Measurements from ENCODE around the gene DNAH17. TPM values are rescaled to one million over a fixed set of nuclear protein-coding genes. Genes with fewer than 3 reads are reported as not detected.

DNAH17 gene
- total RNA-seq, 1 donor from 2014 or later, result 2.8 TPM

GRCh38 chr17:78601577-78602190 lies 24.5 kb upstream of the DNAH17 start:
- intact Hi-C loops (cut with DNase I), result no loop called here
- H3K27me3 ChIP-seq, result no peaks in the 10 kb centered on the region

GRCh38 chr17:78600181-78600721 lies 23.1 kb upstream of the DNAH17 start:
- Histone ChIP-seq H3K27ac (no peak overlapping the region), H3K4me1 (no peaks in the 10 kb centered on the region), H3K27me3 (no peaks in the 10 kb centered on the region), H3K9me3 (no peaks in the 10 kb centered on the region), H3K4me3 (no peak overlapping the region), H3K36me3 (no peaks in the 10 kb centered on the region)
- ATAC-seq (no peak), DNase-seq (no peak)
- intact Hi-C loops (cut with DNase I), result no loop called here
- no peak for TF ChIP-seq CTCF (IDR thresholded peaks at IDR 0.05)

More at GRCh38 chr17:78601577-78602190, 24.5 kb upstream of the DNAH17 start:
- H3K36me3 ChIP-seq, result no peaks in the 10 kb centered on the region
- DNase-seq, result no peak
- no peak overlapping the region for H3K27ac ChIP-seq
- H3K4me1 ChIP-seq, result no peaks in the 10 kb centered on the region
- TF ChIP-seq CTCF (IDR thresholded peaks at IDR 0.05), result no peak
- no peak for ATAC-seq
- no peaks in the 10 kb centered on the region for H3K9me3 ChIP-seq
- H3K4me3 ChIP-seq, result no peak overlapping the region

GRCh38 chr17:78599419-78599818 lies 22.2 kb upstream of the DNAH17 start:
- Histone ChIP-seq H3K27ac (no peak overlapping the region), H3K4me3 (no peak overlapping the region), H3K9me3 (no peaks in the 10 kb centered on the region), H3K27me3 (no peaks in the 10 kb centered on the region), H3K4me1 (no peaks in the 10 kb centered on the region), H3K36me3 (no peaks in the 10 kb centered on the region)
- no peak for TF ChIP-seq CTCF (IDR thresholded peaks at IDR 0.05)
- intact Hi-C loops (cut with DNase I), result no loop called here
- no peak for ATAC-seq
- DNase-seq, result no peak

- no peak for TF ChIP-seq CTCF (IDR thresholded peaks at IDR 0.05)
- DNase-seq, result no peak
- Histone ChIP-seq H3K4me1 (no peaks in the 10 kb centered on the region), H3K27ac (no peak overlapping the region), H3K36me3 (no peaks in the 10 kb centered on the region), H3K4me3 (no peak overlapping the region), H3K27me3 (no peaks in the 10 kb centered on the region), H3K9me3 (no peaks in the 10 kb centered on the region)
- ATAC-seq, result no peak
- intact Hi-C loops (cut with DNase I), result no loop called here
Measured at GRCh38 chr17:78598013-78598471, 20.8 kb upstream of the DNAH17 start.

GRCh38 chr17:78596871-78597764 lies 19.9 kb upstream of the DNAH17 start:
- Histone ChIP-seq H3K36me3 (no peaks in the 10 kb centered on the region), H3K4me3 (no peak overlapping the region), H3K9me3 (no peaks in the 10 kb centered on the region), H3K4me1 (peaks cover 6% of the 10 kb centered on the region), H3K27me3 (no peaks in the 10 kb centered on the region), H3K27ac (no peak overlapping the region)
- no peak for ATAC-seq
- no peak for DNase-seq
- TF ChIP-seq CTCF (IDR thresholded peaks at IDR 0.05), result no peak
- intact Hi-C loops (cut with DNase I), result no loop called here
